Calu3 (cell line): ENCODE measurements around the gene PTPRN2. TPM values are rescaled to one million over a fixed set of nuclear protein-coding genes. Genes with fewer than 3 reads are reported as not detected.

Source experiments
- BruUV-seq: library from RNA; stranded (reverse); fragments of 400-500 nt; replicated peaks from 2 replicates; lab custom pipeline; 2021; lab: Mats Ljungman, UMichigan
- CTCF ChIA-PET: fragments of 300-600 bp; sonication (Branson Sonifier 250); formaldehyde crosslinking; loops from one replicate; lab custom pipeline; 2022; ENCODE audit warnings: antibody characterized with exemption; lab: Charles Lee
- DNase-seq: peaks from one replicate; pipeline ENCODE4 v3.0.0; 2022
- H3K27ac Mint-ChIP-seq: one replicate; pipeline ENCODE4 v1.8.0; 2022; ENCODE audit warnings: mixed read lengths; ENCODE audit not compliant: unreplicated experiment
- H3K27me3 Mint-ChIP-seq: one replicate; pipeline ENCODE4 v1.8.0; 2022; ENCODE audit warnings: mixed read lengths; ENCODE audit not compliant: unreplicated experiment
- H3K36me3 Mint-ChIP-seq: one replicate; pipeline ENCODE4 v1.8.0; 2022; ENCODE audit warnings: mild to moderate bottlenecking, moderate library complexity, mixed read lengths; ENCODE audit not compliant: insufficient read depth, unreplicated experiment
- H3K4me1 Mint-ChIP-seq: one replicate; pipeline ENCODE4 v1.8.0; 2022; ENCODE audit warnings: mild to moderate bottlenecking, low read depth, mixed read lengths; ENCODE audit not compliant: unreplicated experiment
- H3K4me3 Mint-ChIP-seq: one replicate; pipeline ENCODE4 v1.8.0; 2022; ENCODE audit warnings: mild to moderate bottlenecking, low read depth, moderate library complexity, mixed read lengths; ENCODE audit not compliant: unreplicated experiment
- H3K9me3 Mint-ChIP-seq: one replicate; pipeline ENCODE4 v1.8.0; 2022; ENCODE audit warnings: low read depth, mixed read lengths; ENCODE audit not compliant: unreplicated experiment
- CTCF ChIP-seq: fragments of 200-600 bp; IDR thresholded peaks from one replicate; pipeline ENCODE4 v1.8.0; 2022; ENCODE audit warnings: antibody characterized with exemption; ENCODE audit not compliant: unreplicated experiment
- intact Hi-C: fragments of 100-400 bp; cut with micrococcal nuclease; formaldehyde crosslinking; loops from one replicate; pipeline ENCODE4 v1.10.0; 2022; ENCODE audit not compliant: unreplicated experiment
- total RNA-seq: library from RNA; stranded (reverse); gene quantifications from 2 replicates; pipeline ENCODE4 v1.2.3, GENCODE V29; 2022

Gene PTPRN2
- total RNA-seq, 1 experiment from 2014 or later: 2.0 TPM

- peaks cover 4% of the 10 kb centered on the region for H3K9me3 Mint-ChIP-seq
- no peak for DNase-seq
- BruUV-seq: no TSS peak
- no peak for TF ChIP-seq CTCF
- no peak overlapping the region for H3K4me3 Mint-ChIP-seq
- no peaks in the 10 kb centered on the region for H3K27me3 Mint-ChIP-seq
- CTCF ChIA-PET: no interaction called here
- no peaks in the 10 kb centered on the region for H3K36me3 Mint-ChIP-seq
- H3K27ac Mint-ChIP-seq: no peak overlapping the region
- no peaks in the 10 kb centered on the region for H3K4me1 Mint-ChIP-seq
- intact Hi-C loops: no loop called here
Observed at GRCh38 chr7:157811946-157812345, 775.7 kb downstream of the PTPRN2 start.

- TF ChIP-seq CTCF: no peak
- Mint-ChIP-seq H3K27me3 (no peaks in the 10 kb centered on the region), H3K4me1 (no peaks in the 10 kb centered on the region), H3K9me3 (peaks cover 8% of the 10 kb centered on the region), H3K36me3 (no peaks in the 10 kb centered on the region), H3K27ac (no peak overlapping the region), H3K4me3 (no peak overlapping the region)
- CTCF ChIA-PET: no interaction called here
- no TSS peak for BruUV-seq
- no peak for DNase-seq
- intact Hi-C loops: no loop called here
Observed at GRCh38 chr7:157809863-157810851, 777.5 kb downstream of the PTPRN2 start.

- Mint-ChIP-seq H3K9me3 (peaks cover 14% of the 10 kb centered on the region), H3K4me3 (no peak overlapping the region), H3K27me3 (no peaks in the 10 kb centered on the region), H3K36me3 (no peaks in the 10 kb centered on the region), H3K4me1 (no peaks in the 10 kb centered on the region), H3K27ac (no peak overlapping the region)
- no TSS peak for BruUV-seq
- TF ChIP-seq CTCF: no peak
- CTCF ChIA-PET: no interaction called here
- DNase-seq: no peak
- intact Hi-C loops: no loop called here
Observed at GRCh38 chr7:157809154-157809862, 778.3 kb downstream of the PTPRN2 start.

- no peaks in the 10 kb centered on the region for H3K27me3 Mint-ChIP-seq
- H3K9me3 Mint-ChIP-seq: peaks cover 19% of the 10 kb centered on the region
- no peaks in the 10 kb centered on the region for H3K36me3 Mint-ChIP-seq
- no peaks in the 10 kb centered on the region for H3K4me1 Mint-ChIP-seq
- no peak for DNase-seq
- H3K27ac Mint-ChIP-seq: no peak overlapping the region
- H3K4me3 Mint-ChIP-seq: no peak overlapping the region
- intact Hi-C loops: no loop called here
- TF ChIP-seq CTCF: no peak
- CTCF ChIA-PET: no interaction called here
- BruUV-seq: no TSS peak
Observed at GRCh38 chr7:157808042-157808441, 779.6 kb downstream of the PTPRN2 start.
